HG02840 (cell line): ENCODE results near the gene ABHD15.

ENCODE experiments used
- ATAC-seq: cut with Tn5 transposase; IDR thresholded peaks from one replicate; pipeline ENCODE4 v1.9.1; 2021; ENCODE audit warnings: mild to moderate bottlenecking, moderate library complexity, moderate number of reproducible peaks; ENCODE audit not compliant: unreplicated experiment, low FRiP score

The ABHD15 gene

DNA sequence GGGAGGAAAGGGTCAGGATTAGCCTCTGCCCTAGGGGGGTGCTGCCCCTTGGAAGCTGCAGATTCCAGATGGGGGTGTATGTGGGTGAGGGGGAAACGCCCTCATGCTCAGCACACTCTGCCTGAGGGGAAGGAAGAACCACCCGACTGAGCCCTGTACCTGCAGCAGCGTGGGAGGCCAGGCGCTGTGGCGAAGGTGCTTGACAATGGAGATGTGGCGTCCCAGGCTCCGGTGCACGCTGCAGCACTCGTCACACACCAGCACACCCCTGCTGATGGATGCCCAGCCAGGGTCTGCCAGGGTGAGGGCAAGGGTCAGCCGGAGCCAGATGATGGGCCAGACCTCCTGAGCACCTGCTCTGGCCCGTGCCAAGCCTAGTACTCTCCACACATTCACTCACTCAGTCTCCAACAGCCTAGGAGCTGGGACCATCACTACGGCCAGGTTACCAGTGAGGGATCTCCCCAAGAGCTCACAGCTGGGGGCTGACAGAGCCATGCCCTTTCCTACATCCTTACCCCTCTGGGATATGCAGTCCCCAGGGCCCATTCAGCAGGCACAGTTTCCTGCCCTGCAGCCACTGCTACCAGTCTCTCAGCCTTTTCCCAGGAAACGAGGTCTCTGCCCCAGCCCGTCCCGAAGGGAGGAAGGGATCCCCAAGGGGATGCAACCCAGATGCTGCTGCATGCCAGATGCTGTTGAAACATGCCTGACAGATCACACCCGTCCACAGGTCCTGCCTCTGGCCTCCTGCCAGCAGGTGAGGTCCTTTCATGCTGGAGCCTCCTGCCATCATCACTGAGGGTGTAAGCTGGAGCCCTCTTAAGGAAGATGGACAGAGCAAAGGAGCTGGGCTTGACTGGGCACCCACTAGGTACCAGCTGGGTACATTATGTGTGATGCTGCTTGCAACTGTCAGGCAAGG is 16.7 kb upstream of the ABHD15 start:
- no peak for ATAC-seq

DNA sequence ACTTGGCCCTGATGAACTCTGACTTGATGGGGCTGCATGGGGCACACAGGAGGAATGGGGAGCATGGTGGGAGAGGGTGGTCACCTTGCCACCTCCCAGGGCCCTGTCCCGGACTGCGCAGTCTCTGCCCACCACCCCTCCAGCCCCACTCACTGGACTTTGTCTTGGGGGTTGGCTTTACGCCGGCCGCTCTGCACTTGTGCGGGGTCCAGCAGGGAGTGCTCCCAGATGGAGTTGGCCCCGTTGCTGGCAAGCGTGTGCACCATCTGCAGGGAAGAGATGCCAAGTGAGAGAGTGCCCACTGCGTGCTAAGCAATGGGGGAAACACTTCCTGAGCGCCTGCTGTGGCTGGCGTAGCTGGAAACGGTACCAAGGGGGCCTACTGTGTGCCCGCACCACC is 15.9 kb upstream of the ABHD15 start:
- no peak for ATAC-seq

DNA sequence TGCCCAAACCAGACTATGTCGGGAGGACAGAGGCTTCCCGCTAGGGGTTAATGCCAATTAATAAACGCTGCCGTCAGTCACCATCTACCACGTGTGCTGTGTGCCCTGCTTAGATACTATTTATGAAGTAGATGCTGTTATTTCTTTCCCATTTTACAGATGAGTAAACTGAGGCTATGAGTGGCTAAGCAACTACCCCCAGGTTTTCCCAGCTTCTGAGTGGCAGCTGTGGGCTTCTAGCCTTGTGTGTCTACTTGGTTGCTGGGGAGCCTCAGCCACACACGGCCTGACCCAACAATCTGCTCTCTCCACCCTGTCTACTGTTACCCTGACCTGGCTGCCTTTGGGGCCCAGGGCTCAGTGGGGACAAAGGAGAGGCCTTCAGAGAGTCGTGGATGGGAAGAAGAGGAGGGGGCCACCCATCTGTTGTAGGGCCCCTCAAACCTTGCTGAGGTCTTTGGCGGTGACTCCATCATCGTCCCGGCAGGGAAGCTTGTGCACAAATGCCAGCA is 15.5 kb upstream of the ABHD15 start:
- no peak for ATAC-seq

DNA sequence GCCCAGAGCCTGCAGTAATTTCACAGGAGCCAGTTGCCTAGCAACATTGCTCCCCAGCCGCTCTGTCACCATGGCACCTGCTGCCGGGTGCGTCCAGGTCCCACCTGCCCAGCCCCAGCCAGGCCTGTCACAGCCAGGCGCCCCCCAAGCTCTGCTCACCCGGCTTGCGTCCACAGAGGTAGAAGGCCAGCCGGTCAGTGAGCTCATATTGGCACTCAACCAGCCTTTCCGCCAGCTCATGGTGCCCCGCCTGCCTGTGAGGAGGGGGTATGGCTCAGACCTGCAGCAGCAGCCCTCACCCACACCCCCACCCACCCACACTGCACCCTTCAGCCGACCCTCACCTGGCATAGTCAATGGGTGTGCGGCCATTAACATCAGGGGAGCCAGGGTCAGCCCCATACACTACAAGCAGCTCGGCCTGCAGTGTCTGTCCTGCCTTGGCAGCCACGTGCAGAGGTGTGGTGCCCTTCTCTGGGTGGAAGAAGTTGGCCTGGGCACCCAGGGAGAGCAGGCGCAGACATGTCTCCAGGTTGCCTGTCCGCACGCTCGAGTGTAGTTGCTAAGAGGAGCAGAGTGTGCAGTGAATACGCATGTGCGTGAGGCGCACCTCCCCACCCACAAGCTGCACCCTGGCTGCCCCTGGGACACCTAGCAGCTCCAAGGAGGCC is 14.9 kb upstream of the ABHD15 start:
- ATAC-seq: no peak

DNA sequence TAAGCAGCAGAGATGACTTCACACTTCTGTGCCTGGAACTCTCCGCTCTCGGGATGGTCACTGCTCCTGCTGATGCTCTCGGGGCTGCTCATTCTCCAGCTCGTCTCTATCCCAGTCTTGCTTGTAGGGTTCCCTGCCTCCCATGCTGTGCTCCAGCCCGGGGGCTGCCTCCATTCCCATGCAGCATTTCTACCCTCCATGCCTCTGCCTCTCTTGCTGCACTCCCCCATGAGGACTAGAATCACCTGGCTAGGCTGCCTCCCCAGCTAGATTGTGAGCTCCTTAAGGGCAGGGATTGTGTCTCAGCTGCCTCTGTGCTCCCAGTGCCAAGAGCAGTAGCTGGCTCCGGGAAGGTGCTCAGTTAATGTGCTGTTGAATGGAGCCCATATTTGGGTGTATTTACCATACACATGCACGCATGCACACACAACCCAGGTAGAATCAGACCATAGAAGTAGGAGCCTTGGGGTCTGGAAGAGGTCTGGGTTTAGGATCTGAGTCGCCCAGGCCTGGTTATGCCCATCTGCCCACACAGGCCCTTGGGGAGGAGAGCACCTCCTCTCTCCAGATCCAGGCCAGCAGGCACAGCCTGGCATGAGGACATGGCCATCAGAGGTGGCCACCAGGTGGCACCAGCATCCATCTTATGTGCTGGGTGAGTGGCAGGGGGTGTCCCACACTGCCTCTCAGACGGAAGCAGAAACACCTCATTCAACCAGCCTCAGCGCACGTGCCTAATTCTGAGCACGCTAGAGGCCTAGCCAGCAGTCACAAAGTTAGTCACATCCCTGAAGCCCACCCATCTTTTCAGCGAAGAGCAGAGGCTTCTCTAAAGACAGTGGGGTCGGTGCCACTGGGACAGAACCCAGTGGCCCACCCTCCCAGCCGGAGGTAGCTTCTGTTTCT is 13.3 kb upstream of the ABHD15 start:
- ATAC-seq: no peak

DNA sequence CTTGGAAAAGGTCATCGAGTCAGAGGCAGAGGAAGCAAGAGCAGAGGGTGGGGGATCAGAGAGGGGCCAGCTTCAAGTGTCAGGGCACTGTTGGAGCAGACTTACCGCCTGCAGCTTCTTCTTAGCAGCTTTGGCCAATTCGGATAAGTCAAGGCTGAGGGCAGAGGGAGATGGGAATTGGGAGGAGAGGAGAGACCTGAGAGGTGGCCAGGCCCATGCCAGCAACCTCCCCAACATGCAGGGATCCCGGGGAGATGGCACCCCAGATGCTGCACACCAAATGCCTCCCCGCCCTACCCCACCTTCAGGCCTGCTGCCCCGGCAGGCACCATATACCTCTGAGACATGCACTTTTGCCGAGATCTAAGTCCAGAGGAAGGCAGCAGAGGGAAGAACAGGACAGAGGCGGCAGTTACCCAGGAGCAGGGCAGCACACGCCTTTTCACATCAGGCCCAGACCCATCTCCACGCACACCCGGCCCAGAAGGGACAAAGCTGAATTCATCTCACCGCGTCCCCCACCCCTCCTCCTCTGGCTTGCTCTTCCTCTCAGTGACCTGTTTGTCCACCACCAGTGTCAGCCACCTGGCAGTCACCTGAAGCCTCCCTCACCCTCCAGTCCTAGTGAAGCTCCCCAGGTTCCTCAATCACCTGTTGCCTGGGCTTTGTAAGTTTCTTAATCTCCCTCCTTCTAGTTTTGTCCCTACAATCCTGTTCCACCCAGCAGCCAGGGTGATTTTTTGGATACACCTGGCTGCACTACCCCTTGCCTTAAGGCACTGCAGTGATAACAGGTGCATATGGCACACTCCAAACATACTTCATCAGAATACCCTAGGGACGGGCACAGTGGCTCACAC is 12.0 kb upstream of the ABHD15 start:
- no peak for ATAC-seq

DNA sequence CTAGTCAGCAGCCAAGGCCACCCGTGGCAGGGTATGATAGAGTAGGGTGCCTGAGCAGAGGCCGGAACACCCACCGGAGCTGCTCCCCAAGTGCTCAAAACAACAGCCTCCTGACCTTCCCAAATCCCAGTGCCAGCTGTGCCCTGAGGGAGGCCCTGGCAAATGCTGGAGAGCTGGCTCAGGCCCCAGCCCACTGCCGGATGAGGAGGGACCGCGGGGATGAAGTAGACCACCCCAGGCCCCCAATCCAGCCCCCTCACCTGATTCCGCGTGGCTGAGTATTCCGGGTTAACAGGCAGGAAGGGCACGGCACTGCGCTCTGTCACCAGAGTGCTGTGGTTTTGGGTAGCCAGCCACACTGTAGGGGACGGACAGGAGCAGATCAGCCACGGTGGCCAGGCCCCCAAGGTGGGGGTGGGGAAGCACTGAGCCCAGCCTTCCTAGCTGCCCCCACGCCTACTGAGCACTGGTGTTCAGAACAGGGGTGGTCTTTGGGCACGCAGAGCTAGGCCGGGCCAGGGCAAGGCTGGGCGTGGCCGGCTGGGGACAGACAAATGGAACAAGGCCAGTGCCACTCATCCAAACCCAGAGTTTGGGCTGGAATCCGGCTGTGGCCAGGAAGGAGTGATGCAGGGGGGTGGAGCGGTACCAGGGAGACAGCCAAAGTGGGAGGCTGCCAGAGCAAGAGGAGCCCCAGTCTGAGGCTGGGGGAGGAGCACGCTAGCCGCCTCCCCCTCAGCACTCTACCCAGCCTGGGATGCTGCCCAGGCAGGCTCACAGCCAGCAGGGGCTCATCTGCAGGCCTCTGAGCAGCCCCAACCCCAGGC is 10.8 kb upstream of the ABHD15 start:
- ATAC-seq: no peak

DNA sequence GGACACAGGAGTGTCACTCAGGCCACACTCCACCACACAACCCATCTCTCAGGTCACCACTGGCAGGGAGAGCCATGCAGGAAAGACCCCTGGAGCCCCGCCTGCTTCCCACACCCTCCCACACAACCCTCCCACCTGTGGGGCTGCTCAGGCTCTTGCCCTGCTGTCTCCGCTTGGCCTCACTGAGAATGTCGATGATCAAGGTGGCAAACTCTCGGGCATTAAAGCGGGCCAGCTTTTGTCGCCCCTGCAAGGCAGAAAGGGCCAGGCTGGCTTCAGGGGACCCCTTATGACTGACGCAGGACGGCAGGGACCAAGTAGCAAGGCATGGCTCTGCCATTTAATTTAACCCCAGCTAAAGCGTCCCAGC is 10.1 kb upstream of the ABHD15 start:
- ATAC-seq: no peak

DNA sequence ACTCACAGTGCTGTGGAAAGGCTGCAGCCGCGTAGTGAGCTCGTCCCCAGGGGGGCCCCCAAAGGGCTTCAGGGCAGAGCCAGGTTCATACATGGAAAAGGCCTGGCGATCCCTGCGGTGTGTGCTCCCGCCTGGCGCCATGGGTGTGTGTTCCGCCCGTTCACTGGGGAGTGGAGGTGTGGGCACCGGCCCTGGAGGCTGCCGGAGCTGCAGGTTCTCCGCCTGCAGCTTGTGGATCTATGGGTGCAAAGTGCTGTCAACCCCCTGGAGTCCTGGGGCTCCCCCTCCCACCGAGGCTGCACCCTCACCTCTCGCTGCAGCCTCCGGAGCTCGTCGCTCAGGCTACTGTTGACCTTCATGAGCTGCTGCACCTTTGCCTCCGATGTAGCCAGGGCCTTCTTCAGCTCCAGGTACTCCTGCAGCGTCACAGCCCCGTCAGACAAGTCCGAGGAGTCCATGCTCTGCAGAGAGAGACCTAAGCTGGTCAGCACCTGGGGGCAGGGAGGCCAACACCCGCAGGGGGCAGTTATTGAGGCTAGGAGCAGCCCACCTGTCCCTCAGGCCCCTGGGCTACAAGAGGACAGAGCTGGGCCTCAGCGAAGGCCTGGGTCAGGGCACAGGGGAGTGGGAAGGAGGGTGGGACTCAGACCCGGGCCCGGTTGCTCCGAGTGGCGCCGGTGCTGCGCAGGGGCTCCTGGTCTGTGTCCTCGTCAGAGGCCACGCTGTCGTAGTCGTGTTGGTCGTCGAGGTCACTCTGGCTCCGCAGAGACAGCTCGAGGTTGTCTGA is 9.6 kb upstream of the ABHD15 start:
- no peak for ATAC-seq

DNA sequence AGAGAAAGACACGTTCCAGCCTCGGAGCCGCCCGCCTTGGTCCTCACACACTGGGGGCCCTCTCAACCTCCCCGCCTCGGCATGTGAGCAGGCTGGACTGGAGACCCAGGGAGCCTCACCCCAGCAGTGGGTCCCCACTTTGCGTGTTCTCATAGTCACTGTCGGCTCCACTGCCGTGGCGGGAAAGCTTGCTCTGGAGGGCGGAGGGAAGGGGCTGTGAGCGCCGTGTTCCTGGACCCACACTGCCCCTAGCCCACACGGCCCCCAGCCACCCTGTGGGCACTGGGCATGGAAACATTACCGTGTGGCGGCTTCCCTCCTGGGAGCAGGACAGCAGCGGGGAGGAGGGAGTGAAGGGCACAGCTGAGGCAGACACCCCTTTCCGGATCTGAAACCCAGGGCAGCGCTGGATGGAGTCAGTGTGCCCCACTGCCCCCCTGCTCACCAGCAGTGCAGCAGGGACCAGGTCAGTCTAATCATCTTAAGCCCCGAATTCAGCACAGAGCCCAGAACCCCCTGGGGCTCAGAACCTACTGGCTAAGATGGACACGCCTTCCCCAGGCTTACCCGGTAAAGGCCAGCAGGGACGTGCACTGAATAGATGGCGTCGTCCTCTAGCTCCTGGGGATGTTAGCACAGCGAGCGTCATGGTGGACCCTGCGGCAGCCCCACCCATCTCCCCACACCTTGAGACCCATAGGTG is 8.8 kb upstream of the ABHD15 start:
- no peak for ATAC-seq

DNA sequence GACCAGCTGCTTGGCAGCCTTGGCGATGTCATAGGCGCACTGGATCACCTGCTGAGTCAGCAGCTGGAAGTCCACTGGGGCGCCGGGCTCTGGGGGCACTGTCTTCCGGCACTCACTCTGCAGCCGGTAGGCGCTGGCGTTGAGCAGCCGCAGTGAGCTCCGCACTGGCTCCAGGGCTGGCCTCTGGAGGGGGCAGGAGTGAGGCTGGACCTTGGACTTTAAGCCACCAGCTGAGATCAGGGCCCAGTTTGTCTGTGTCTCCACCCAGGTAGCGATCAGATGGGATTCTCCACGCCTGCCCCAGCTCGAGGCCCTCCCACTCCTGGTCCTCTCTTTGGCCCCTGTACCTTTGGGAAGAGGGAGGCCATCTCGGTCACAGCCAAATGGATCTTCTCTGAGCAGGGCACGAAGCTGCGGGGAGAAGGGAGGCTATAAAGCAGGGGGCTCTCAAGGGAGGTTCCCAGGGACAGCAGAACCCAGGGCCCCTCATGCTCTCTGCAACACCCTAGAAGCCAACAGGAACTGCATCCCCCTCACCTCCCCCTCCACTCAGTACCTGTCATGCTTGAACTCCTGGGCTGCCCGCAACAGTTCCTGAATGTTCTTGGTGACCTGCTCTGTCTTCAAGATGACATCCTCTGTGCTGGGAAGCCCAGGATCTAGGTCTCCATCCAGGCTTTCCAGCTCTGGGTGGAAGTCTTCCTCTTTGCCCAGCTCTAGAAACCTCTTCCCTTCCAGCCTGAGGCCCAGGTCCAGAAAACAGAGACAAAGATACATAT is 8.1 kb upstream of the ABHD15 start:
- ATAC-seq: no peak

DNA sequence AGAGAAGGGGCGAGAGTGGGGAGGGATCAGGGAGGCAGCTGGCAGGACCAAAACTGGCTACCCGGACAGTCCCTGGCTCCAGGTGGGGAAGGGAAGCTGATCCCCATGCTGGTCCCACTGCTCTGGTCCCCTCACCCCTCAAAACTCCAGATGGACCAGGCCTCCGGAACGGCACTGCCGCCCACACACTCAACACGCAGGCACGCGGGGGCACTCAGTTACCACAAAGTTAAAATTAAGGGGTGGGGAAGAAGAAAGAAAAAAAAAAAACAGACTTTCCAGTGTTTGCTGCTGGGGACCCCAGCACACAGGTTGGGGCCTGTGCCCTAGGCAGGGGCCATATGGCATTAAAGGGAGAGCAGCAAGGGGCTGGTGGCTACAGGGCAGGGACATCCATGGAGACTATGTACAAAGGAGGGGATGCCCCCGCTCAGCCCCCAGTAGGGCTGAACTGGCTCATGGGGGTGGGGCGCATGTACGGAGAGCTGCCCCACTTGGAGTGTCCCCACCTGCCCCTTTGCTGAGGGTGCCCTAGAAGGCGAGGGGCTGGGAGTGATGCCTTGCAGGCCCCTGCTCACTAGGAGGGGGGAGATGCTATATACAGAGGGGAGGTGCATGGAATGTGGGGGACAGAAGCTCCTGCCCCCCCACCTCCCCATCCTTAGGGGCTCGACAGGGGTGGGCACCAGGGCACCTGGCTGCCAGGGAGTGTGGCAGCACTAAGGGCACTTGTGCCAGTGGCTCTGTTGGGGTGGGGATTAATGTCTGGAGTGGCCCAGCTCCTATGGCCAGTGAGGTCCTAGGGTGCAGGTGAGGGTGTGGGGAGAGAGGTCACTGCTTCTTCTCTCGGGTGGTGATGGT is 7.3 kb upstream of the ABHD15 start:
- ATAC-seq: no peak

DNA sequence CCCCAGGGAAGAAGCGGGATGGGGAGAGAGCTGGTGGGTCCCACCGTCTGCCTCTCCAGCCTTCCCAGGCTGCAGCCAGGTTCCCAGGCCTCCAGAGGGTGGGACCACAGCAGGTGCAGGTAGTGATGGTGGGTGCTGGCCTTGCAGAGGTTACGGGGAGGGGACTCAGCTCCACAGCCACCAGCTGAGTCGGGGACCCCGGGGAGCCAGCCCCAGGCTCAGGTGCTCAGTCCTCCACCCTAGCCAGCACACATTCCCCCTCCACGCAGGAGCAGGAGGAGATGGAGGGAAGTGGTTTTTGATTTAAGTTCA is 6.7 kb upstream of the ABHD15 start:
- no peak for ATAC-seq

DNA sequence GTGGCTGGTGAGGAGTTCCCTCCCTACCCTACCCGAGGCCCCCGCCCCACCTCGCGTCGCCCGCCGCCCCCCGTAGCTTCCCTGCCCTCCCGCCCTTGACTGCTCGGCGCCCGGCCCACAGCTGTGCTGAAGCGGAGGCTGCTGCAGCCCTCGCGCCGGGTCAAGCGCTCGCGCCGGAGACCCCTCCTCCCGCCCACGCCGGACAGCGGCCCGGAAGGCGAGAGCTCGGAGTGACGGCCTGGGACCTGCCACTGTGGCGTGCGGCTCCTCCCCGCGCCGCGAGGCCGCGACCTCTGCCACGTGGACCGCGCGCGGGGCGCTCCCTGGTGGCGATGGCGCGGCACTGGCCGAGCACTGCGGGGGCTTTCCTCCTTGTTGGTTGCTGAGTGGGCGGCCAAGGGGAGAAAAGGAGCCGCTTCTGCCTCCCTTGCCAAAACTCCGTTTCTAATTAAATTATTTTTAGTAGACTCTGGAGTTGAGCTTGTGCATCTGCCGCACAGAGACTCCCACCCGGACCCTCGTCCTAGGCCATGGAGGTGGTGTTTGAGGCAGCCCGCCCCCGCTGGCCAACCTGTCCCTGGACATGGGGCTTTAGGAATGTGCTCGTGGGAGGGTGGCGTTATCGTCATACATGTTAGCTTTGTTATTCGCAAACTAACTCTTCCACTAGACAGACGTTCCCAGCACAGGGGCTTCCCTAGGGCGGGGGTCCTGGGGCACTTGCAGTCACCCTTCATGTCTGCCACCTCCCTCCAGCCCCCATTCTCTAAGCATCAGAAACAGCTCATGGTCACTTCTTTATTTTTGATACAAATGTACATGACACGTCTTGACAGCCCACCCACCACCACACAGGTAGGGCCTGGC is 6.1 kb upstream of the ABHD15 start:
- ATAC-seq: no peak
